ENCODE measurements around the gene THPO. TPM values are rescaled to one million over a fixed set of nuclear protein-coding genes. Genes with fewer than 3 reads are reported as not detected.

Gene THPO
- total and polyA plus RNA-seq, 4 donors, result 3.9 to 14.4 (median 8.9) TPM

DNA sequence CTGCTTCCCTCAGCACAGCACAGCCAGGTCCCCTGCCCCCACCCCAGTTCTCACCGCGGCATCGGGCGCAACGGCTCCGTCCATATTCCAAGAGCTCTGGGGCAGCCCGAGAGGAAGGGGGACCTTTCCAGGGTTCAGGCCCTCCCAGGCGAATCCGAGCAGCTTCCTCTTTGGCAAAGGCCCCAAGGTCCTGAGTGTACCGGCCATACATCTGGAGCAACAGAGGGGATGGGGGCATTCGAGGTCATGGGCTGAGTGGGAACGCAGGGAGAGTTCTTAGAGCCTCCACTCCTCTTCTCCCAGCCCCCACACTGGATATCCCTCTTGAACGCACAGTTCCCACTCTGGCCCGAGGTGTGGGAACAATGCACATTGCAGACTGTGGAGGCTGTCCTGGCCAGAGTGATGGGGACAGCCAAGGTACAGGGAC, 19.1 kb downstream of the THPO start:
- TF ChIP-seq, protein P1, sequence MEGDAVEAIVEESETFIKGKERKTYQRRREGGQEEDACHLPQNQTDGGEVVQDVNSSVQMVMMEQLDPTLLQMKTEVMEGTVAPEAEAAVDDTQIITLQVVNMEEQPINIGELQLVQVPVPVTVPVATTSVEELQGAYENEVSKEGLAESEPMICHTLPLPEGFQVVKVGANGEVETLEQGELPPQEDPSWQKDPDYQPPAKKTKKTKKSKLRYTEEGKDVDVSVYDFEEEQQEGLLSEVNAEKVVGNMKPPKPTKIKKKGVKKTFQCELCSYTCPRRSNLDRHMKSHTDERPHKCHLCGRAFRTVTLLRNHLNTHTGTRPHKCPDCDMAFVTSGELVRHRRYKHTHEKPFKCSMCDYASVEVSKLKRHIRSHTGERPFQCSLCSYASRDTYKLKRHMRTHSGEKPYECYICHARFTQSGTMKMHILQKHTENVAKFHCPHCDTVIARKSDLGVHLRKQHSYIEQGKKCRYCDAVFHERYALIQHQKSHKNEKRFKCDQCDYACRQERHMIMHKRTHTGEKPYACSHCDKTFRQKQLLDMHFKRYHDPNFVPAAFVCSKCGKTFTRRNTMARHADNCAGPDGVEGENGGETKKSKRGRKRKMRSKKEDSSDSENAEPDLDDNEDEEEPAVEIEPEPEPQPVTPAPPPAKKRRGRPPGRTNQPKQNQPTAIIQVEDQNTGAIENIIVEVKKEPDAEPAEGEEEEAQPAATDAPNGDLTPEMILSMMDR (IDR thresholded peaks at IDR 0.05; ENCODE audit: low read depth, low read length, missing input control), result no peak
- no peak for TF ChIP-seq JUND (IDR thresholded peaks at IDR 0.05)
- TF ChIP-seq SP1 (IDR thresholded peaks at IDR 0.05), result no peak
- no peak for TF ChIP-seq RAD21 (IDR thresholded peaks at IDR 0.05)
- TF ChIP-seq GABPA (IDR thresholded peaks at IDR 0.05 in 1 of 2, conservative IDR thresholded peaks at IDR 0.05 in 1 of 2), result no peak
- TF ChIP-seq, protein P2, sequence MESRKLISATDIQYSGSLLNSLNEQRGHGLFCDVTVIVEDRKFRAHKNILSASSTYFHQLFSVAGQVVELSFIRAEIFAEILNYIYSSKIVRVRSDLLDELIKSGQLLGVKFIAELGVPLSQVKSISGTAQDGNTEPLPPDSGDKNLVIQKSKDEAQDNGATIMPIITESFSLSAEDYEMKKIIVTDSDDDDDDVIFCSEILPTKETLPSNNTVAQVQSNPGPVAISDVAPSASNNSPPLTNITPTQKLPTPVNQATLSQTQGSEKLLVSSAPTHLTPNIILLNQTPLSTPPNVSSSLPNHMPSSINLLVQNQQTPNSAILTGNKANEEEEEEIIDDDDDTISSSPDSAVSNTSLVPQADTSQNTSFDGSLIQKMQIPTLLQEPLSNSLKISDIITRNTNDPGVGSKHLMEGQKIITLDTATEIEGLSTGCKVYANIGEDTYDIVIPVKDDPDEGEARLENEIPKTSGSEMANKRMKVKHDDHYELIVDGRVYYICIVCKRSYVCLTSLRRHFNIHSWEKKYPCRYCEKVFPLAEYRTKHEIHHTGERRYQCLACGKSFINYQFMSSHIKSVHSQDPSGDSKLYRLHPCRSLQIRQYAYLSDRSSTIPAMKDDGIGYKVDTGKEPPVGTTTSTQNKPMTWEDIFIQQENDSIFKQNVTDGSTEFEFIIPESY (IDR thresholded peaks at IDR 0.05), result no peak
- TF ChIP-seq FOXA2 (IDR thresholded peaks at IDR 0.05), result no peak
- no peak for TF ChIP-seq HNF4G (IDR thresholded peaks at IDR 0.05)
- no peak for TF ChIP-seq YY1 (IDR thresholded peaks at IDR 0.05)
- TF ChIP-seq, protein P3, sequence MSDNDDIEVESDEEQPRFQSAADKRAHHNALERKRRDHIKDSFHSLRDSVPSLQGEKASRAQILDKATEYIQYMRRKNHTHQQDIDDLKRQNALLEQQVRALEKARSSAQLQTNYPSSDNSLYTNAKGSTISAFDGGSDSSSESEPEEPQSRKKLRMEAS (IDR thresholded peaks at IDR 0.05), result no peak
- no peak for TF ChIP-seq FOXA1 (IDR thresholded peaks at IDR 0.05)
- no peak for TF ChIP-seq HNF4A (conservative IDR thresholded peaks at IDR 0.05)
- TF ChIP-seq EGR1 (IDR thresholded peaks at IDR 0.05; ENCODE audit: low read depth in 2 of 2), result no peak
- TF ChIP-seq RXRA (IDR thresholded peaks at IDR 0.05), result no peak
- TF ChIP-seq TAF1 (conservative IDR thresholded peaks at IDR 0.05), result no peak
- TF ChIP-seq, protein P4, sequence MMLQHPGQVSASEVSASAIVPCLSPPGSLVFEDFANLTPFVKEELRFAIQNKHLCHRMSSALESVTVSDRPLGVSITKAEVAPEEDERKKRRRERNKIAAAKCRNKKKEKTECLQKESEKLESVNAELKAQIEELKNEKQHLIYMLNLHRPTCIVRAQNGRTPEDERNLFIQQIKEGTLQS (IDR thresholded peaks at IDR 0.05), result no peak
- TF ChIP-seq, protein P5, sequence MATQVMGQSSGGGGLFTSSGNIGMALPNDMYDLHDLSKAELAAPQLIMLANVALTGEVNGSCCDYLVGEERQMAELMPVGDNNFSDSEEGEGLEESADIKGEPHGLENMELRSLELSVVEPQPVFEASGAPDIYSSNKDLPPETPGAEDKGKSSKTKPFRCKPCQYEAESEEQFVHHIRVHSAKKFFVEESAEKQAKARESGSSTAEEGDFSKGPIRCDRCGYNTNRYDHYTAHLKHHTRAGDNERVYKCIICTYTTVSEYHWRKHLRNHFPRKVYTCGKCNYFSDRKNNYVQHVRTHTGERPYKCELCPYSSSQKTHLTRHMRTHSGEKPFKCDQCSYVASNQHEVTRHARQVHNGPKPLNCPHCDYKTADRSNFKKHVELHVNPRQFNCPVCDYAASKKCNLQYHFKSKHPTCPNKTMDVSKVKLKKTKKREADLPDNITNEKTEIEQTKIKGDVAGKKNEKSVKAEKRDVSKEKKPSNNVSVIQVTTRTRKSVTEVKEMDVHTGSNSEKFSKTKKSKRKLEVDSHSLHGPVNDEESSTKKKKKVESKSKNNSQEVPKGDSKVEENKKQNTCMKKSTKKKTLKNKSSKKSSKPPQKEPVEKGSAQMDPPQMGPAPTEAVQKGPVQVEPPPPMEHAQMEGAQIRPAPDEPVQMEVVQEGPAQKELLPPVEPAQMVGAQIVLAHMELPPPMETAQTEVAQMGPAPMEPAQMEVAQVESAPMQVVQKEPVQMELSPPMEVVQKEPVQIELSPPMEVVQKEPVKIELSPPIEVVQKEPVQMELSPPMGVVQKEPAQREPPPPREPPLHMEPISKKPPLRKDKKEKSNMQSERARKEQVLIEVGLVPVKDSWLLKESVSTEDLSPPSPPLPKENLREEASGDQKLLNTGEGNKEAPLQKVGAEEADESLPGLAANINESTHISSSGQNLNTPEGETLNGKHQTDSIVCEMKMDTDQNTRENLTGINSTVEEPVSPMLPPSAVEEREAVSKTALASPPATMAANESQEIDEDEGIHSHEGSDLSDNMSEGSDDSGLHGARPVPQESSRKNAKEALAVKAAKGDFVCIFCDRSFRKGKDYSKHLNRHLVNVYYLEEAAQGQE (IDR thresholded peaks at IDR 0.05), result no peak
- no peaks in the 10 kb centered on the region for H3K27me3 ChIP-seq (ENCODE audit: control insufficient read depth in 4 of 4, insufficient read depth in 4 of 4, low read length in 3 of 4)
- WGBS, result 77% methylated on average over 14 of the region's 14 CpGs
- no peak overlapping the region for H3K27ac ChIP-seq (ENCODE audit: low read depth in 1 of 2, low read length in 2 of 2)
- peaks cover 2 to 23% (median 11%) of the 10 kb centered on the region in 4 donors for H3K4me1 ChIP-seq (ENCODE audit: control insufficient read depth in 4 of 4, insufficient read depth in 4 of 4, low read length in 3 of 4)
- H3K9ac ChIP-seq (ENCODE audit: low read depth in 1 of 2, low read length in 2 of 2), result no peak overlapping the region
- DNase-seq (ENCODE audit: low spot score), result no peak
- H3K9me3 ChIP-seq (ENCODE audit: control insufficient read depth in 4 of 4, low read length in 3 of 4), result no peaks in the 10 kb centered on the region
- H3K36me3 ChIP-seq (ENCODE audit: control insufficient read depth in 4 of 4, insufficient read depth in 3 of 4, low read depth in 1 of 4, low read length in 3 of 4), result no peaks in the 10 kb centered on the region
- H3K4me3 ChIP-seq (ENCODE audit: low read depth in 1 of 3, low read length in 3 of 3), result no peak overlapping the region

All from liver (tissue), 9 donors.